Hematopoietic multipotent progenitor cell treated with erythropoietin and hydrocortisone succinate and interleukin-3 and kit ligand, for 17 days (in vitro differentiated cells): Measurements from ENCODE around the gene OR4F6.

Source experiments
- DNase-seq: peaks from one replicate; pipeline ENCODE4 v3.0.0-alpha.2; 2015; ENCODE audit warnings: low spot score

OR4F6 gene

DNA sequence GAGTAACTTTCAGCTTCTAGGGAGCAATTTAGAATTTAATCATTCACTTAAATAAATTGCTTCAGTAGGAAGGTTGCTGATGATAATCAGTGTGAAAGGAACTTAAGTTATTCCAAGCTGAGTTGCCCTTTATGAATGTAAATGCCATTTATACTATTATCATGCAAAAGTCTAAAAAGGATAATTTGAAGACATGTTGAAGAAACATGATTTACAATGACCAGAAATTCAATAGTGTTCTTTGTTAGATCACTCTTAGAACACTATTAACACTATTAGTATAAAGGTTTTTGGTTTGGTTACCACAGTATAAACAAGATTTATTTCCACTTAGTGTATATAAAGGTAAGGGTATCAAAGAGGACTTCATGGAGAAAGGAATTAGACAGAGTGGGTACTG, 1.6 kb downstream of the OR4F6 start:
- no peak for DNase-seq

DNA sequence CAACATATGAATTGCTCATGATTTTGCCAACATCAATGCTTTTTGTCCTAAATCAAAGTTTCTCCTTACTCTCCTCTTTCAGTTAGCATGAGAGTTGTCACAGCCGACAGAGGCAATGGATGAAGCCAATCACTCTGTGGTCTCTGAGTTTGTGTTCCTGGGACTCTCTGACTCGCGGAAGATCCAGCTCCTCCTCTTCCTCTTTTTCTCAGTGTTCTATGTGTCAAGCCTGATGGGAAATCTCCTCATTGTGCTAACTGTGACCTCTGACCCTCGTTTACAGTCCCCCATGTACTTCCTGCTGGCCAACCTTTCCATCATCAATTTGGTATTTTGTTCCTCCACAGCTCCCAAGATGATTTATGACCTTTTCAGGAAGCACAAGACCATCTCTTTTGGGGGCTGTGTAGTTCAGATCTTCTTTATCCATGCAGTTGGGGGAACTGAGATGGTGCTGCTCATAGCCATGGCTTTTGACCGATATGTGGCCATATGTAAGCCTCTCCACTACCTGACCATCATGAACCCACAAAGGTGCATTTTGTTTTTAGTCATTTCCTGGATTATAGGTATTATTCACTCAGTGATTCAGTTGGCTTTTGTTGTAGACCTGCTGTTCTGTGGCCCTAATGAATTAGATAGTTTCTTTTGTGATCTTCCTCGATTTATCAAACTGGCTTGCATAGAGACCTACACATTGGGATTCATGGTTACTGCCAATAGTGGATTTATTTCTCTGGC, 2.5 kb downstream of the OR4F6 start:
- DNase-seq, result no peak

- DNase-seq, result no peak
Measured at GRCh38 chr15:101807345-101807945, 4.1 kb downstream of the OR4F6 start.

- no peak for DNase-seq
Measured at GRCh38 chr15:101808201-101808600, 4.9 kb downstream of the OR4F6 start.

- no peak for DNase-seq
Measured at GRCh38 chr15:101810456-101810855, 7.1 kb downstream of the OR4F6 start.

DNA sequence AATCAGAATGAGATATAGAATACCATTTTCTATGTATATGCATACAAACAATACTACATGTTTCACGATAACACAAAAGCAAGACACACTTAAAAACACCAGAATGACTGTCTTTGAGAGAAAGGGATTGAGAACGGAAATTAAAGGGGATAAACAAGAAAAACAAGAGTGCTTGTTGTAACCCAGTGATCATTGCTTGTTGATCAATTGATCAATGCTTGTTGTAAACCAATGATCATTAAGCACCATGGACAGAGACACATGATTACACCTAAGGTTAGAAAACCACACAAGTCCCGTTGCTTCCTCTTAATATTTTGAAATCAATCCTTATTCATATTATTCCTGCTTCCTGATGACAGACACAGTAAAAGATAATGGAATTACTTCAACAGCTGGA, 7.6 kb downstream of the OR4F6 start:
- DNase-seq, result no peak

- DNase-seq, result no peak
Measured at GRCh38 chr15:101811902-101812301, 8.6 kb downstream of the OR4F6 start, which contains the start of gene OR4F15. Gene OR4F15, plus strand, starts transcription at chr15:101812202. Its CDS starts 5,985 bp downstream, at chr15:101818187.

- no peak for DNase-seq
Measured at GRCh38 chr15:101813803-101814534, 10.7 kb downstream of the OR4F6 start.

GRCh38 chr15:101820781-101821180, 17.5 kb downstream of the OR4F6 start:
- no peak for DNase-seq

GRCh38 chr15:101827257-101827656, 23.9 kb downstream of the OR4F6 start:
- no peak for DNase-seq

- no peak for DNase-seq
Measured at GRCh38 chr15:101828774-101829173, 25.5 kb downstream of the OR4F6 start.

DNA sequence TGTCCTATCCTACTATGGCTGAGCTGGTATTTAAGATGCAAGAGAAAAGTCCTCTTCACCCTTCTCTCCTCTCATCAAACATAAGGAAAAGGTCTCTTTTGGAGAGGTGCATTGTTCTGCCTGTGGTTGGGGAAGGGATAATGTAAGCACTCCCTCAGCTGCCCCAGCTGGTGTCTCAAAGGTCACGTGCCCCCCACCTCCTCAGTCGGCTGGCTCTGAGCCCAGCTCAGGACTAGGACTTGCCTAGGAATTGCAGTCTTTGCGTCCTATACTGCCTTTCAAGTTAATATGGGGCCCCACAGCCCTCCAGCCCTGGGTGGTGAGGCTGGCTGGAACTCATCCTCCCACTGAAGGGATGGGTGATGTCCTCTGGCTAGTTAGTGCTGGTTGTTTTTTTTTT, 38.3 kb downstream of the OR4F6 start:
- DNase-seq, result no peak

GRCh38 chr15:101844916-101845315, 41.6 kb downstream of the OR4F6 start:
- DNase-seq, result no peak

GRCh38 chr15:101852356-101852755, 49.0 kb downstream of the OR4F6 start:
- DNase-seq, result no peak
